Measurements from ENCODE around the gene DDIT3.

DNA sequence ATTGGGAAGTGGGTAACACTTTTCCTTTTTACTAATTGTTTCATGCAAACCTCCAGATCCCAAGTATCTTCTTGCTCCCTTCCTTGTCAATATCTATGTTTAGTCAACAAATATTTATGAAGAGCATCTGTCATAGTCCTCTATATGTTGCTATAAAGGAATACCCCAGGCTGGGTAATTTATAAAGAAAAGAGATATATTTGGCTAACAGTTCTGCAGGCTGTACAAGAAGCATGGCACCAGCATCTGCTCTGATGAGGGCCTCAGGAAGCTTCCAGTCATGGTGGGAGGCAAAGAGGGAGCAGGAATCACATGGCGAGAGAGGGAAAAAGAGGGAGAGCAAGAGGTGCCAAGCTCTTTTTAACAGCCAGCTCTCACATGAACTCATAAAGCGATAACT, 34.1 kb upstream of the DDIT3 start:
- TF ChIP-seq CTCF (IDR thresholded peaks at IDR 0.05) = no peak
- TF ChIP-seq POLR2A (IDR thresholded peaks at IDR 0.05) = no peak

All from heart left ventricle (tissue), 13 donors.